LNCAP (cell line): ENCODE measurements around the gene STARD8.

Experiments used
- TF ChIP-seq, protein P1 (sequence below): fragments of 450-650 bp; IDR thresholded peaks from 2 replicates; pipeline ENCODE4 v1.5.1; 2017; ENCODE audit warnings: mild to moderate bottlenecking

STARD8 gene

DNA sequence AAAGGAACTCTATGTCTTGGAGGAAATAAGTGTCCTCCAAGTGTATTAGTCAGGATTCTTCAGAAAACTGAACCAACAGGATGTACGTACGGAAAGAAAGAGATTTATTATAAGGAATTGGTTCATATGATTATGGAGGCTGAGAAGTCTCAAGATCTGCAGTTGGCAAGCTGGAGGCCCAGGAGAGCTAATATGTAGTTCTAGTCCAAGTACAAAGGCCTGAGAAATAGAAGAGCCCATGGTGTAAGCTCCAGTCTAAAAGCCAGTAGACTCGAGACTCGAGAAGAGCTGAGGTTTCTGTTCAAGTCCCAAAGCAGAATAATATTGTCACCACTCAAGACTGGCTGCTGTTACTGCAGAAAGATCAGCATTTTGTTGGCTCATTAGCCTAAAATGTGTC, 116.0 kb downstream of the STARD8 start:
- TF ChIP-seq, protein P1, sequence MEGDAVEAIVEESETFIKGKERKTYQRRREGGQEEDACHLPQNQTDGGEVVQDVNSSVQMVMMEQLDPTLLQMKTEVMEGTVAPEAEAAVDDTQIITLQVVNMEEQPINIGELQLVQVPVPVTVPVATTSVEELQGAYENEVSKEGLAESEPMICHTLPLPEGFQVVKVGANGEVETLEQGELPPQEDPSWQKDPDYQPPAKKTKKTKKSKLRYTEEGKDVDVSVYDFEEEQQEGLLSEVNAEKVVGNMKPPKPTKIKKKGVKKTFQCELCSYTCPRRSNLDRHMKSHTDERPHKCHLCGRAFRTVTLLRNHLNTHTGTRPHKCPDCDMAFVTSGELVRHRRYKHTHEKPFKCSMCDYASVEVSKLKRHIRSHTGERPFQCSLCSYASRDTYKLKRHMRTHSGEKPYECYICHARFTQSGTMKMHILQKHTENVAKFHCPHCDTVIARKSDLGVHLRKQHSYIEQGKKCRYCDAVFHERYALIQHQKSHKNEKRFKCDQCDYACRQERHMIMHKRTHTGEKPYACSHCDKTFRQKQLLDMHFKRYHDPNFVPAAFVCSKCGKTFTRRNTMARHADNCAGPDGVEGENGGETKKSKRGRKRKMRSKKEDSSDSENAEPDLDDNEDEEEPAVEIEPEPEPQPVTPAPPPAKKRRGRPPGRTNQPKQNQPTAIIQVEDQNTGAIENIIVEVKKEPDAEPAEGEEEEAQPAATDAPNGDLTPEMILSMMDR, result no peak
